ENCODE results near the gene DIPK1C. TPM values are rescaled to one million over a fixed set of nuclear protein-coding genes. Genes with fewer than 3 reads are reported as not detected.

The DIPK1C gene
- total RNA-seq, 1 donor from 2014 or later: 13.7 TPM

DNA sequence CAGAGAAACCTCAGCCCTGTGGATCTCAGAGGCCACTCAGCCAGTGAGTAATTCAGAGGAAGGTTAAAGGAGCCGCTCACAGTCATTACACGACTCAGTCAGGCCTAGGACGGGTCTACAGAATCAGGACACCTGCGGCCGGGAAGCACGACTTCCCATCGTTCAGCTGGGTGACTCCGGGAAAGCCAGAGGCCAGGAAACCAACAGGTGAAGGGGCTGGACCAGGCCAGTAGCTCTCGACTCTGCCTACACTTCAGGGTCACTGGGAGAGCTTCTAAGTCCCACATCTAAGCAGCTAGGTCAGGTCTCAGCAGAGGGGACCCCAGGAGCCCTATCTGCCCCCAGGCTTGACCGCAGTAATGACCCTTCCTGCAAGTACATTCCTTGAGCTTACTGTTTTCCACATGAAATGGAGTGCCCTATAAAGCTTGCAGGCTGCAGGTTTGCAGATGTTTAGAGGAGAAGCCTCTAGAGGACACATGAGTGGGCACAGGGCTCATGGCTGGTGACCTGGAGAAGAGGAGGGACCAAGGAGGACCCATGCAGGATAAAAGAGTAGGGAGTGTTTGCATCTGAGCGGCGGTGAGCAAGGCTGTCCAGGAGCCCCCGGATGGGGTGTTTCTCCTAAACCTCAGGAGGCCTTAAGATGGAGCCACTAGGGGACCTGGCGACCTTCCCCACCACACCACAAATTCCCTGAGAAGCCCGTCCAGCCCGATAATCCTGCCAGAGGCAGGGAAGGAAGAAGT is 9.5 kb downstream of the DIPK1C start:
- DNase-seq (ENCODE audit: low spot score): no peak
- Histone ChIP-seq H3K4me1 (peaks cover 29% of the 10 kb centered on the region), H4K20me1 (ENCODE audit: low read depth) (no peaks in the 10 kb centered on the region), H3K4me3 (no peak overlapping the region), H3F3A (ENCODE audit: low read depth) (peaks cover 12% of the 10 kb centered on the region), H3K27ac (no peak overlapping the region), H3K9me3 (ENCODE audit: low read depth) (no peaks in the 10 kb centered on the region), H3K36me3 (no peaks in the 10 kb centered on the region), H2AFZ (replicated peaks) (no peak overlapping the region), H3K79me2 (ENCODE audit: low read depth) (no peaks in the 10 kb centered on the region), H3K27me3 (no peaks in the 10 kb centered on the region), H3K4me2 (no peak overlapping the region), H3K9ac (no peak overlapping the region)
- no peaks in the 10 kb centered on the region for H3K36me3 Mint-ChIP-seq
- no peak overlapping the region for H3K27ac Mint-ChIP-seq
- peaks cover 5% of the 10 kb centered on the region for H3K4me1 Mint-ChIP-seq
- no peak overlapping the region for H3K4me3 Mint-ChIP-seq
- peaks cover 2% of the 10 kb centered on the region for H3K27me3 Mint-ChIP-seq (ENCODE audit: insufficient read depth, low read depth)
- no peaks in the 10 kb centered on the region for H3K9me3 Mint-ChIP-seq
- TF ChIP-seq EZH2phosphoT487 (IDR thresholded peaks at IDR 0.05): no peak
- TF ChIP-seq, protein P1, sequence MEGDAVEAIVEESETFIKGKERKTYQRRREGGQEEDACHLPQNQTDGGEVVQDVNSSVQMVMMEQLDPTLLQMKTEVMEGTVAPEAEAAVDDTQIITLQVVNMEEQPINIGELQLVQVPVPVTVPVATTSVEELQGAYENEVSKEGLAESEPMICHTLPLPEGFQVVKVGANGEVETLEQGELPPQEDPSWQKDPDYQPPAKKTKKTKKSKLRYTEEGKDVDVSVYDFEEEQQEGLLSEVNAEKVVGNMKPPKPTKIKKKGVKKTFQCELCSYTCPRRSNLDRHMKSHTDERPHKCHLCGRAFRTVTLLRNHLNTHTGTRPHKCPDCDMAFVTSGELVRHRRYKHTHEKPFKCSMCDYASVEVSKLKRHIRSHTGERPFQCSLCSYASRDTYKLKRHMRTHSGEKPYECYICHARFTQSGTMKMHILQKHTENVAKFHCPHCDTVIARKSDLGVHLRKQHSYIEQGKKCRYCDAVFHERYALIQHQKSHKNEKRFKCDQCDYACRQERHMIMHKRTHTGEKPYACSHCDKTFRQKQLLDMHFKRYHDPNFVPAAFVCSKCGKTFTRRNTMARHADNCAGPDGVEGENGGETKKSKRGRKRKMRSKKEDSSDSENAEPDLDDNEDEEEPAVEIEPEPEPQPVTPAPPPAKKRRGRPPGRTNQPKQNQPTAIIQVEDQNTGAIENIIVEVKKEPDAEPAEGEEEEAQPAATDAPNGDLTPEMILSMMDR (IDR thresholded peaks at IDR 0.05): no peak
- TF ChIP-seq EZH2 (IDR thresholded peaks at IDR 0.05): no peak

DNA sequence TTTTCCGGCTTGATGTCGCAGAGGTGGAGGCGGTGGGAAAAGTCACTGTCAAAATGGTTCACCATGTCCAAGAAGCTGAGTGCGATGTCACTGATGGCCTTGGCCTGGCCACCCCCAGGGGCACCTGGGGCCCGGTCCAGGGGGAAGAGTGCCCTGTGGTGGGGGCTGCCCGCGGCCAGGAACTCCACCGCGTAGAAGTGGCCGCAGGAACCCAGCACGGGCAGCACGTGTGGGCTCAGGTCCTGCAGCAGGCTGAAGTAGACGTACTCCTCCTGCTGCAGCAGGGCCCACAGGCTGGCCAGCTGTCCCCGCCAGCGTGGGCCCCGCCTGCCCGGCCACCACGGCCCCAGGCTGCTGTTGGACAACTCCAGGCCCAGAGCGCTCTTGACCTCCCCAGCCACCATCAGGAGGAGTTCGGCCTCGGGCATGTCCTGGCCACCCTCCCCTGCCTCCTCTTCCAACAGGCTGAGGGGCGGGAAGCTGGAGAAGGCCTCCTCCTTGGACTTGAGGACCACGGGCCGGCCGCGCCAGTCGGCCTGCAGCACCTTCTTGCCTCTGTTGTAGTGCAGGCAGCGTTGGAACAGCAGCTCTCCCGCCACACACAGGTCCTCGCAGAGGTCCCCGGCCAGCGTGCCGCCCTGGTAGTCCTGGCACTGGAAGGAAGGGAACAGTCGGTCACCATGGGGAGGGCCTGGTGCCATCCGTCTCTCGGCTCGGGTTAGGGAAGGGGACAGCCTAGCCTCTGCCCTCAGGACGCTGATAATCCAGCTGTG is 10.3 kb downstream of the DIPK1C start:
- Histone ChIP-seq H3K4me2 (no peak overlapping the region), H3K79me2 (ENCODE audit: low read depth) (no peaks in the 10 kb centered on the region), H3K4me1 (peaks cover 21% of the 10 kb centered on the region), H3F3A (ENCODE audit: low read depth) (peaks cover 5% of the 10 kb centered on the region), H3K4me3 (no peak overlapping the region), H4K20me1 (ENCODE audit: low read depth) (no peaks in the 10 kb centered on the region), H3K27ac (no peak overlapping the region), H3K36me3 (no peaks in the 10 kb centered on the region), H3K27me3 (no peaks in the 10 kb centered on the region), H2AFZ (replicated peaks) (no peak overlapping the region), H3K9me3 (ENCODE audit: low read depth) (no peaks in the 10 kb centered on the region), H3K9ac (no peak overlapping the region)
- H3K9me3 Mint-ChIP-seq: no peaks in the 10 kb centered on the region
- no peak overlapping the region for H3K27ac Mint-ChIP-seq
- peaks cover 3% of the 10 kb centered on the region for H3K27me3 Mint-ChIP-seq (ENCODE audit: insufficient read depth, low read depth)
- no peak for DNase-seq (ENCODE audit: low spot score)
- no peak for TF ChIP-seq EZH2 (IDR thresholded peaks at IDR 0.05)
- TF ChIP-seq, protein P1 (IDR thresholded peaks at IDR 0.05): no peak
- TF ChIP-seq EZH2phosphoT487 (IDR thresholded peaks at IDR 0.05): no peak
- H3K36me3 Mint-ChIP-seq: no peaks in the 10 kb centered on the region
- peaks cover 2% of the 10 kb centered on the region for H3K4me1 Mint-ChIP-seq
- no peak overlapping the region for H3K4me3 Mint-ChIP-seq

DNA sequence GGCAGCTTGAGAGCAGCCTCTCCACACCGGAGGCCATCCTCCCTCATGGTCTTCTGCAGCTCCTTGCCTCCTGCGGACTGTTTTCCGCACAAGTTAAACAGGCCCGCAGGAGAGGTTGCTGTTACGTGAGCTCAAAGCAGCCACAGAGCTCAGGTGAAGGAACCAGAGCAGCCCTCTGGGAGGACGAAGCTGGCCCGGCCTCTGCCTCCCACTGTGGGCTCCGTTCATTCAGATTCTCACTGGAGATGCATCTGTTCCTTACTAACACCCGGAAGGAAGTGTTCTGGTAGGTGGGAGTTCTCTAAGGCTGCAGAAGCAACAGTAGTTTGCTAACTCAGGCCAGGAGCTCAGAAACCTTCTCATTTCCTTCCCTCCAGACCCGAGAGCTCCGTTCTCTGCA is 10.9 kb downstream of the DIPK1C start:
- Histone ChIP-seq H4K20me1 (ENCODE audit: low read depth) (no peaks in the 10 kb centered on the region), H3K79me2 (ENCODE audit: low read depth) (no peaks in the 10 kb centered on the region), H3K27me3 (no peaks in the 10 kb centered on the region), H3K9ac (no peak overlapping the region), H3K4me3 (no peak overlapping the region), H3K9me3 (ENCODE audit: low read depth) (no peaks in the 10 kb centered on the region), H3K27ac (no peak overlapping the region), H2AFZ (replicated peaks) (no peak overlapping the region), H3K4me2 (no peak overlapping the region), H3K36me3 (no peaks in the 10 kb centered on the region), H3K4me1 (peaks cover 15% of the 10 kb centered on the region), H3F3A (ENCODE audit: low read depth) (no peaks in the 10 kb centered on the region)
- no peaks in the 10 kb centered on the region for H3K36me3 Mint-ChIP-seq
- no peak overlapping the region for H3K27ac Mint-ChIP-seq
- H3K27me3 Mint-ChIP-seq (ENCODE audit: insufficient read depth, low read depth): peaks cover 3% of the 10 kb centered on the region
- no peak for TF ChIP-seq EZH2phosphoT487 (IDR thresholded peaks at IDR 0.05)
- TF ChIP-seq, protein P1 (IDR thresholded peaks at IDR 0.05): no peak
- no peak for TF ChIP-seq EZH2 (IDR thresholded peaks at IDR 0.05)
- H3K9me3 Mint-ChIP-seq: no peaks in the 10 kb centered on the region
- DNase-seq (ENCODE audit: low spot score): no peak
- peaks cover 2% of the 10 kb centered on the region for H3K4me1 Mint-ChIP-seq
- no peak overlapping the region for H3K4me3 Mint-ChIP-seq

All from neural progenitor cell (in vitro differentiated cells).